Bronchial smooth muscle cell (primary cell): Measurements from ENCODE around the gene GZMM. TPM values are rescaled to one million over a fixed set of nuclear protein-coding genes. Genes with fewer than 3 reads are reported as not detected.

Experiments
- total RNA-seq: library from RNA; depleted of rRNA; stranded (reverse); fragments of >200 nt; gene quantifications from 2 replicates; pipeline ENCODE4 v1.2.1, GENCODE V29; 2014

Gene GZMM
- total RNA-seq, result not detected in 2 replicates

GRCh38 chr19:543910-544608 lies at the start of gene GZMM:
TSS of gene GZMM (plus strand) at chr19:544053. CDS start at chr19:544072, 19 bp downstream.

GRCh38 chr19:496112-496665 lies 47.7 kb upstream of the GZMM start, which contains the start of gene MADCAM1:
TSS of gene MADCAM1 (plus strand) at chr19:496486. CDS start at chr19:496500, 14 bp downstream.

GRCh38 chr19:507286-508203 lies 36.3 kb upstream of the GZMM start, which contains the start of gene TPGS1:
TSS of gene TPGS1 (plus strand) at chr19:507497. CDS start at chr19:507507, 10 bp downstream.

GRCh38 chr19:531753-532560 lies 11.9 kb upstream of the GZMM start, which contains the start of gene CDC34:
TSS of gene CDC34 (plus strand) at chr19:531760. CDS start at chr19:531932, 172 bp downstream.

GRCh38 chr19:572140-572742 lies 28.4 kb downstream of the GZMM start, which contains the start of gene BSG:
TSS of gene BSG (plus strand) at chr19:572596. CDS start at chr19:572635, 39 bp downstream.

GRCh38 chr19:589693-590395 lies 46.0 kb downstream of the GZMM start, which contains the start of gene HCN2:
TSS of gene HCN2 (plus strand) at chr19:589881. CDS start at chr19:589946, 65 bp downstream.

Other genes starting within 250 kb of the GZMM start
- 9.5 and 26.4 TPM in 2 replicates for gene MIER2, start 199.3 kb upstream of the GZMM start, total RNA-seq
- under 0.01 and 0.09 TPM in 2 replicates for gene C2CD4C, start 134.9 kb upstream of the GZMM start, total RNA-seq
- gene SHC2, start 83.0 kb upstream of the GZMM start, total RNA-seq, result 1.7 and 2.5 TPM in 2 replicates
- under 0.01 TPM in 1 of 2 replicates, not detected in the other for gene MADCAM1, start 47.6 kb upstream of the GZMM start, total RNA-seq
- gene TPGS1, start 36.6 kb upstream of the GZMM start, total RNA-seq, result 33.4 and 50.4 TPM in 2 replicates
- 61.3 and 76.7 TPM in 2 replicates for gene CDC34, start 12.3 kb upstream of the GZMM start, total RNA-seq
- 256 and 287 TPM in 2 replicates for gene BSG, start 28.5 kb downstream of the GZMM start, total RNA-seq
- 1.5 and 1.6 TPM in 2 replicates for gene HCN2, start 45.8 kb downstream of the GZMM start, total RNA-seq
- gene POLRMT, start 89.5 kb downstream of the GZMM start, total RNA-seq, result 14.7 and 17.2 TPM in 2 replicates
- gene FGF22, start 95.8 kb downstream of the GZMM start, total RNA-seq, result 0.16 TPM in 1 of 2 replicates, not detected in the other
- gene RNF126, start 119.2 kb downstream of the GZMM start, total RNA-seq, result 10.1 and 11.6 TPM in 2 replicates
- gene FSTL3, start 132.3 kb downstream of the GZMM start, total RNA-seq, result 24.1 and 37.4 TPM in 2 replicates
- not detected in 2 replicates for gene PRSS57, start 151.4 kb downstream of the GZMM start, total RNA-seq
- 12.5 and 68.7 TPM in 2 replicates for gene PALM, start 164.9 kb downstream of the GZMM start, total RNA-seq
- gene MISP, start 207.1 kb downstream of the GZMM start, total RNA-seq, result 0.32 and 0.43 TPM in 2 replicates